Left ventricle myocardium inferior (tissue), 1 donor: ENCODE data around the gene CCL26. TPM values are rescaled to one million over a fixed set of nuclear protein-coding genes. Genes with fewer than 3 reads are reported as not detected.

Experiments
- DNase-seq: peaks from one replicate; pipeline ENCODE4 v3.0.0-alpha.2; 2020
- H3K27ac ChIP-seq: fragments of 200-600 bp; replicated peaks from 2 replicates; pipeline ENCODE4 v1.8.0; 2021
- H3K27me3 ChIP-seq: fragments of 200-600 bp; 2 replicates; pipeline ENCODE4 v1.8.0; 2021; ENCODE audit warnings: low read depth
- H3K36me3 ChIP-seq: fragments of 200-600 bp; 2 replicates; pipeline ENCODE4 v1.8.0; 2021
- H3K4me1 ChIP-seq: fragments of 200-600 bp; 2 replicates; pipeline ENCODE4 v1.8.0; 2021
- H3K4me3 ChIP-seq: fragments of 200-600 bp; 2 replicates; pipeline ENCODE4 v1.8.0; 2021; ENCODE audit warnings: mild to moderate bottlenecking, moderate library complexity
- H3K9me3 ChIP-seq: fragments of 200-600 bp; replicated peaks from 2 replicates; pipeline ENCODE4 v1.8.0; 2021
- CTCF ChIP-seq: fragments of 200-600 bp; IDR thresholded peaks from 2 replicates; pipeline ENCODE4 v1.8.0; 2021; ENCODE audit warnings: antibody characterized with exemption, mild to moderate bottlenecking, borderline replicate concordance
- intact Hi-C: fragments of 100-400 bp; cut with micrococcal nuclease; formaldehyde crosslinking; loops from one replicate; pipeline ENCODE4 v1.11.0; 2022
- total RNA-seq: library from RNA; stranded (reverse); fragmentation: NEBNext Ultra II Directional; extraction: Animal tissue kit (Norgen Biotek cat#: 25700); gene quantifications from one replicate; pipeline ENCODE4 v1.2.1, GENCODE V29; 2021
- donor health status: DM: no; HTN: yes; CAD: no; lungs with severe emphysema.

Gene CCL26
- total RNA-seq, 1 donor from 2014 or later, result 0.49 TPM

- peaks cover 33% of the 10 kb centered on the region for H3K9me3 ChIP-seq
- no peaks in the 10 kb centered on the region for H3K4me1 ChIP-seq
- intact Hi-C loops, result no loop called here
- H3K27me3 ChIP-seq, result no peaks in the 10 kb centered on the region
- no peak for TF ChIP-seq CTCF
- no peak overlapping the region for H3K27ac ChIP-seq
- no peak overlapping the region for H3K4me3 ChIP-seq
- no peak for DNase-seq
- H3K36me3 ChIP-seq, result no peaks in the 10 kb centered on the region
Measured at GRCh38 chr7:75809396-75809795, 37.4 kb upstream of the CCL26 start.

- no peaks in the 10 kb centered on the region for H3K4me1 ChIP-seq
- no peak overlapping the region for H3K4me3 ChIP-seq
- peaks cover 33% of the 10 kb centered on the region for H3K9me3 ChIP-seq
- TF ChIP-seq CTCF, result no peak
- DNase-seq, result no peak
- H3K27ac ChIP-seq, result no peak overlapping the region
- no peaks in the 10 kb centered on the region for H3K27me3 ChIP-seq
- no peaks in the 10 kb centered on the region for H3K36me3 ChIP-seq
- intact Hi-C loops, result no loop called here
Measured at GRCh38 chr7:75808106-75808505, 36.1 kb upstream of the CCL26 start.

DNA sequence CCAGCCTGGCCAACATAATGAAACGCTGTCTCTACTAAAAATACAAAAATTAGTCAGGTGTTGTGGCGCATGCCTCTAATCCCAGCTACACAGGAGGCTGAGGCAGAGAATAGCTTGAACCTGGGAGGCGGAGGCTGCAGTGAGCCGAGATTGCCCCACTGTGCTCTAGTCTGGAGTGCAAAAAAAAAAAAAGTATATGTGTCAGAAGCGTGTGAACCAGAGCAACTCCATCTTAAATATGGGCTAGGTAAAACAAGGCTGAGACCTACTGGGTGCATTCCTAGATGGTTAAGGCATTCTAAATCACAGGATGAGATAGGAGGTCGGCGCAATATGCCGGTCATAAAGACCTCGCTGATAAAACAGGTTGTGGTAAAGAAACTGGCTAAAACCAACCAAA lies 35.4 kb upstream of the CCL26 start:
- H3K4me1 ChIP-seq, result no peaks in the 10 kb centered on the region

DNA sequence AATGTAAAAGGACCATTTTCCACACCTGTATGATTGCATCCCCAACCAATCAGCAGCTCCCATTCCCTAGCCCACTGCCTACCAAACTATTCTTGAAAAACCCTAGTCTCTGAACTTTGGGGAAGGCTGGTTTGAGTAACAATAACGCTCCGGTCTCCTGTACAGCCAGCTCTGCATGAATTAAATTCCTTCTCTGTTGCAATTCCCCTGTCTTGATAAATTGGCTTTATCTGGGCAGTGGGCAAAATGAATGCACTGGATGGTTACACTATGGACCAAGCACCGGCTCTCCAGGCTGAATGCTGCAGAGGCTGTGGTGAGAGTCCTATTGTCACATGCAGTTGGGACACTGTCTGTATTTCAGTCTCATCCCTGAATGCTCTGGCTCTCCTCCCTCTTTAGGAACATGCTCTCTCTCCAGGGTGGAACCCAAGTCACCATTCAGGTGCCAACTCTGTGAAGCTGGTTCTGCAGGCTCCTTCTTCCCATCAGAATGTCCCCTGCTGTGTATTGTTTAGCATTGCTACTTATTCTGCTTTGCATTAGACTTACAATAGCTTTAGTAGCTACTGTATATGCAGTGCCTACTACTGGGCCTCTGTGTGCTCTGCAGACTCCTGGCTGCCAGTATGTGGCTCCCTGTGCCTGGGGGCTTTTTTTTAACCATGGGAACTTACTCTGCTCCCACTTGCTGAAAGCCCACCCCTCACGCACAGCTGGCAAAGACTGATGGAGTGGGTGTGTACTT lies 34.7 kb upstream of the CCL26 start:
- Histone ChIP-seq H3K27me3 (no peaks in the 10 kb centered on the region), H3K4me1 (no peaks in the 10 kb centered on the region)
- intact Hi-C loops, result no loop called here

More for the DNA sequence above, 35.4 kb upstream of the CCL26 start:
- no peak for DNase-seq
- no peaks in the 10 kb centered on the region for H3K36me3 ChIP-seq
- H3K4me3 ChIP-seq, result no peak overlapping the region
- peaks cover 33% of the 10 kb centered on the region for H3K9me3 ChIP-seq
- H3K27me3 ChIP-seq, result no peaks in the 10 kb centered on the region
- TF ChIP-seq CTCF, result no peak
- no peak overlapping the region for H3K27ac ChIP-seq
- intact Hi-C loops, result no loop called here

DNA sequence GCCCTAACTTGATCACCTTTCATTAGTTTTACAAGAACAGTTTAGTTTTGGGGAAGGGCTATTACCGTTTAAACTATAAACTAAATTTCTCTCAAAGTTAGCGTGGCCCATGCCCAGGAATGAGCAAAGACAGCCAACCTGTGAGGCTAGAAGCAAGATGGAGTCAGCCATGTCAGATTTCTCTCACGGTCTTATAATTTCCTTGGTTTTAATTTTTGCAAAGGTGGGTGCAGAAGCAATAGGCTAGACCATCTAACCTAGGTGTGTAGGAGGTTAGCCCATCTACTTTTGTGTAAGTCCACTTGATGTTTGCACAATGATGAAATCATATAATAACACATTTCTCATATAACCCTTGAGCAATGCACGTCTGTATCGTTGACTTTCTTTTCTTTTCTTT lies 32.7 kb upstream of the CCL26 start:
- Histone ChIP-seq H3K27ac (no peak overlapping the region), H3K4me1 (no peaks in the 10 kb centered on the region), H3K27me3 (no peaks in the 10 kb centered on the region), H3K4me3 (no peak overlapping the region), H3K9me3 (peaks cover 33% of the 10 kb centered on the region), H3K36me3 (no peaks in the 10 kb centered on the region)
- TF ChIP-seq CTCF, result no peak
- DNase-seq, result no peak
- intact Hi-C loops, result no loop called here

More for the DNA sequence above, 34.7 kb upstream of the CCL26 start:
- no peak overlapping the region for H3K27ac ChIP-seq
- H3K9me3 ChIP-seq, result peaks cover 33% of the 10 kb centered on the region
- no peaks in the 10 kb centered on the region for H3K36me3 ChIP-seq
- H3K4me3 ChIP-seq, result no peak overlapping the region
- no peak for TF ChIP-seq CTCF
- no peak for DNase-seq
